ENCODE results near the gene GSTT2B. TPM values are rescaled to one million over a fixed set of nuclear protein-coding genes. Genes with fewer than 3 reads are reported as not detected.
"Not testable (repeated sequence)": the region's sequence is repeated elsewhere in the genome, so short reads cannot be mapped to it uniquely, and the experiment has no call there.

GSTT2B gene
- total RNA-seq, 1 donor from 2014 or later, result 2.1 TPM

DNA sequence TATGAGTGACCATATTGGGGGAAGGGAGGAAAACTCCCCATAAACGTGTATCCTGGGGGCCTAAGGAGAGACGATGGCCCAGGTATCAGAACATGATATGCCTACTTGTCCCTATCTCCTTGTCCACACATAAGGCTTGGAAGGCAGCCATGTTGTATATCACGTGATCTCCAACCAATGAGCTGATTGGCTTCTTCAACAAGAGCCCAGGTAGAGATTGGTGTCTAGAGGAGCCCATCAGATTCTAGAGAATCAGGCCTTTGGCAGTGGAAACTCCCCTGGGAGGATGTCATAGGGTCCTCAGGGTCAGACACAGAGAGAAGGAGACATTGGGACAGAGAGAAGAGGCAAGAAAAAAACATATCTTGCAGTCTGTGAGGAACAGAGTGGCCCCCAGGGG is 13.6 kb downstream of the GSTT2B start:
- DNase-seq (ENCODE audit: low read depth); H3K4me3 ChIP-seq (ENCODE audit: low read depth, low read length): not testable (repeated sequence)

DNA sequence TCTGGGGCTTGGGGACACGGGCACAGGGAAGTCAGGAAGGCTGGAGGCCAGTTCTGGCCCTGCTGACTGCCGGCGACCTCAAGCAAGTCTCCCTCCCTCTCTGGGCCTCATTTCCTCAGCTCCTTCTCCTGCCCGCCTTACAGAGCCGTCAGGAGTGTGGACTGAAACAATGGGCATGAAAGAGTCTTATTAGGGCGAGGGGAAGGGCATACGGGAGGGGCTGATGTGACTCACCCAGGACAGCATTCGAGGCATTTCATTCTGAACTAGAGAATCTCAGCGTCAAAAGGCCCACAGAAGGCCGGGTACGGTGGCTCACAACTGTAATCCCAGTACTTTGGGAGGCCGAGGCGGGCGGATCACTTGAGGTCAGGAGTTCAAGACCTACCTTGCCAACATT is 20.8 kb downstream of the GSTT2B start:
- DNase-seq (ENCODE audit: low read depth); H3K4me3 ChIP-seq (ENCODE audit: low read depth, low read length): not testable (repeated sequence)

DNA sequence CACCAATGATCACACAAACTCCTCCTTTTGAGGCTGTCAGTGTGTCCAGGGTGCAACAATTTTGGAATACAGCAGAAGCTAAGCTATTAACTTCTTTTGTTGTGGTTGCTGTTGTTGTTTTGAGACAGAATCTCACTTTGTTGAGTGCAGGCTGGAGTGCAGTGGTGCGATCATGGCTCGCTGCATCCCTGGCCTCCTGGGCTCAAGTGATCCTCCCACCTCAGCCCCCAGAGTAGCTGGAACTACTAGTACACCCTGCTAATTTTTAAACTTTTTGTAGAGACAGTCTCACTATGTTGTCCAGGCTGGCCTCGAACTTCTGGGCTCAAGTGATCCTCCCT is 22.0 kb downstream of the GSTT2B start:
- no peak for TF ChIP-seq CTCF (conservative IDR thresholded peaks at IDR 0.05; ENCODE audit: low read depth, low read length)
- no peak overlapping the region for H3K4me3 ChIP-seq (ENCODE audit: low read depth, low read length)
- DNase-seq (ENCODE audit: low read depth), result no peak

DNA sequence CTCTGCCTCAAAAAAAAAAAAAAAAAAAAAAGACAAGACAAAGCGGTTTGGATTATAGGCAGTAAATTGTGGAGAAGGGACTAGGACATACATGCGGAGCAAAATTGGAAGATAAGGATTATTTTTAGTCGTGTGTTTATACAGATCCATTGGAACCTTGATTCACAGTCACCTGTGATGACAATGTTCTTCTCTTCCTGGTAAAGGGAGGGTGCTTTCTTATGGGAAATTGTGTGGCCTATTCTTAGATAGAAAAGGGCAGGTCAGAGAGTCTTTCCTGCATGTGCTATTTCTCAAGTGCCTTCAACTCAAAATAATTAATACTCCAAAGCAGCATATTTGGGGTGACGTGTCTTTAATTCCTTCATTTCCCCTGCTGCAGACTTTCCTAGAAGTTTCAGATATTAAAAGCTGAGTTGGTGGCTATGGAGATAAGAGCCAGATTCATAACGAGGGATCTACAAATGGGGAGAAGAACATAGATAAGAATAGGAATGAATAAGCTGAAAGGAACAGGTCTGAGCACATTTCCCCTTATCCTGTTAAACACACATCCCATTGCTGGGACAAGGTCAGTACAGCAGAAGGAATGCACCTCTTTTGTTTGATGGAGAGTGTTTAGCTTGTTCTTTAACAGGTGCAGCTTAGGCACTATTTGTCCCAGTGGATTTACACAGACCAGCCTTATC is 22.5 kb downstream of the GSTT2B start:
- DNase-seq (ENCODE audit: low read depth), result no peak
- TF ChIP-seq CTCF (conservative IDR thresholded peaks at IDR 0.05; ENCODE audit: low read depth, low read length), result no peak
- no peak overlapping the region for H3K4me3 ChIP-seq (ENCODE audit: low read depth, low read length)

GRCh38 chr22:23926561-23926960 is 34.4 kb downstream of the GSTT2B start:
- no peak overlapping the region for H3K4me3 ChIP-seq (ENCODE audit: low read depth, low read length)
- no peak for DNase-seq (ENCODE audit: low read depth)
- no peak for TF ChIP-seq CTCF (conservative IDR thresholded peaks at IDR 0.05; ENCODE audit: low read depth, low read length)

GRCh38 chr22:23925020-23925606 is 35.9 kb downstream of the GSTT2B start:
- no peak overlapping the region for H3K4me3 ChIP-seq (ENCODE audit: low read depth, low read length)
- DNase-seq (ENCODE audit: low read depth), result no peak
- no peak for TF ChIP-seq CTCF (conservative IDR thresholded peaks at IDR 0.05; ENCODE audit: low read depth, low read length)

DNA sequence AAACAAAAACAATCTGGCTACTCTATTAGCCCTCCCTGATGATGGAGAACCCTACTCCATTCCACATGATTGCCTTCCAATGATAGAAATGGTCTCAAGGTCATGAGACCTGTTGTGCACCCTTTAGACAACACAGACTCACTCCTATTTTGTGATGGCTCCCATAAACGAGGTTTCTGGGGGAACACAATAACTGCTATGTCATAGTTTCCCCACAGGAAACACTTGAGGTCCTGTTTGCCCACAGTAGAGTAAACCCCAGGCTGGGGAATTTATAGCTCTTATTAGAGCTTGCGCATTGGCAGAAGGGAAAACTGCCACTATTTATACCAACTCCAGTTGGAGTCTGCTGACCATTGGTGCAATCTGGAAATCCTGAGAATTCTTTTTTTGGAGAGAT is 38.1 kb downstream of the GSTT2B start:
- TF ChIP-seq CTCF (conservative IDR thresholded peaks at IDR 0.05; ENCODE audit: low read depth, low read length), result no peak
- no peak for DNase-seq (ENCODE audit: low read depth)
- no peak overlapping the region for H3K4me3 ChIP-seq (ENCODE audit: low read depth, low read length)

DNA sequence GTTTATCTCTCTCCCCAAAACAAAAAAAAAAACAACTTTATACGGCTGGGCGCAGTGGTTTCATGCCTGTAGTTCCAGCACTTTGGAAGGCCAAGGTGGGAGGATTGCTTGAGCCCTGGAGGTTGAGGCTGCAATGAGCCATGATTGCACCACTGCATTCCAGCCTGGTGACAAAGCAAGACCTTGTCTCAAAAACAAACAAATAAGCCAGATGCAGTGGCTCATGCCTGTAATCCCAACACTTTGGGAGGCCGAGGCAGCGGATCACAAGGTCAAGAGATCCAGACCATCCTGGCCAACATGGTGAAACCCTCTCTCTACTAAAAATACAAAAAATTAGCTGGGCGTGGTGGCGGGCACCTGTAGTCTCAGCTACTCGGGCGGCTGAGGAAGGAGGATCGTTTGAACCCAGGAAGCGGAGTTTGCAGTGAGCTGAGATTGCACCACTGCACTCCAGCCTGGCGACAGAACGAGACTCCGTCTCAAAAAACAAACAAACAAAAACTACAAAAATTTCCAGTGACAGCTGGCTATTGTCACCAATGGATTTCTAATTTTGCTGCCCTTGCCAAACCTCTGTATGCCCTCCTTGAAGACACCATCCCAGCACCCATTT is 39.3 kb downstream of the GSTT2B start:
- DNase-seq (ENCODE audit: low read depth); H3K4me3 ChIP-seq (ENCODE audit: low read depth, low read length): not testable (repeated sequence)

GRCh38 chr22:23920267-23920611 is 40.8 kb downstream of the GSTT2B start:
- DNase-seq (ENCODE audit: low read depth); H3K4me3 ChIP-seq (ENCODE audit: low read depth, low read length): not testable (repeated sequence)

All from epithelial cell of proximal tubule (primary cell).